Measurements from ENCODE around the gene MRPS35.

Gene MRPS35

GRCh38 chr12:27779920-27780611 lies 69.4 kb downstream of the MRPS35 start, which contains the start of the genes KLHL42 and MANSC4 (continued):
- TF ChIP-seq ZBTB11 (tag by site-specific recombination; conservative IDR thresholded peaks at IDR 0.05; ENCODE audit: low read depth) (peak; percentile 52), ZNF664 (tag by site-specific recombination; IDR thresholded peaks at IDR 0.05) (no peak), ZNF654 (tag by site-specific recombination; IDR thresholded peaks at IDR 0.05; ENCODE audit: low read depth) (no peak), ZNF184 (tag by site-specific recombination; IDR thresholded peaks at IDR 0.05) (no peak), HIC1 (tag by site-specific recombination; IDR thresholded peaks at IDR 0.05) (no peak), ZNF114 (tag by site-specific recombination; IDR thresholded peaks at IDR 0.05) (no peak), ZNF558 (tag by site-specific recombination; IDR thresholded peaks at IDR 0.05) (no peak), ZNF580 (tag by site-specific recombination; IDR thresholded peaks at IDR 0.05) (0 out of 2 replicates have a peak, but pooled peaks have one; percentile 9), ZBTB49 (tag by site-specific recombination; IDR thresholded peaks at IDR 0.05; ENCODE audit: low read depth) (no peak), HOXD13 (CRISPR knock-in tag; IDR thresholded peaks at IDR 0.05; ENCODE audit: borderline replicate concordance) (no peak), ZNF132 (tag by site-specific recombination; IDR thresholded peaks at IDR 0.05; ENCODE audit: borderline replicate concordance) (no peak), ZNF449 (tag by site-specific recombination; IDR thresholded peaks at IDR 0.05) (no peak), ZNF670 (tag by site-specific recombination; IDR thresholded peaks at IDR 0.05; ENCODE audit: low read depth) (no peak), ZNF521 (tag by site-specific recombination; IDR thresholded peaks at IDR 0.05) (no peak), ZNF354C (tag by site-specific recombination; IDR thresholded peaks at IDR 0.05; ENCODE audit: borderline replicate concordance, low read depth) (no peak), MEIS1 (CRISPR knock-in tag; IDR thresholded peaks at IDR 0.05; ENCODE audit: borderline replicate concordance) (no peak), ZNF610 (tag by site-specific recombination; IDR thresholded peaks at IDR 0.05; ENCODE audit: borderline replicate concordance) (no peak), GLI2 (tag by site-specific recombination; IDR thresholded peaks at IDR 0.05; ENCODE audit: borderline replicate concordance, low read depth) (no peak), ZBTB26 (tag by site-specific recombination; optimal IDR thresholded peaks at IDR 0.05) (peak; percentile 89), ZNF701 (tag by site-specific recombination; IDR thresholded peaks at IDR 0.05) (no peak), ZFP3 (tag by site-specific recombination; IDR thresholded peaks at IDR 0.05; ENCODE audit: low read depth) (no peak), KLF1 (tag by site-specific recombination; IDR thresholded peaks at IDR 0.05) (no peak), KLF10 (tag by site-specific recombination; IDR thresholded peaks at IDR 0.05) (peak; percentile 42; the same call in 1 of the 2 replicates), GLIS1 (tag by site-specific recombination; IDR thresholded peaks at IDR 0.05) (peak; percentile 33; the same call in 1 of the 2 replicates), ZNF274 (IDR thresholded peaks at IDR 0.05; ENCODE audit: low read length) (no peak), ZNF274 (tag by site-specific recombination; IDR thresholded peaks at IDR 0.05; ENCODE audit: borderline replicate concordance) (no peak), ZNF645 (tag by site-specific recombination; IDR thresholded peaks at IDR 0.05) (no peak)

Data from HEK293 (cell line).